HG03064 (cell line): Measurements from ENCODE around the gene XCR1.

Source experiments
- ATAC-seq: cut with Tn5 transposase; IDR thresholded peaks from one replicate; pipeline ENCODE4 v1.9.1; 2021; ENCODE audit warnings: low read depth; ENCODE audit not compliant: unreplicated experiment

The XCR1 gene

DNA sequence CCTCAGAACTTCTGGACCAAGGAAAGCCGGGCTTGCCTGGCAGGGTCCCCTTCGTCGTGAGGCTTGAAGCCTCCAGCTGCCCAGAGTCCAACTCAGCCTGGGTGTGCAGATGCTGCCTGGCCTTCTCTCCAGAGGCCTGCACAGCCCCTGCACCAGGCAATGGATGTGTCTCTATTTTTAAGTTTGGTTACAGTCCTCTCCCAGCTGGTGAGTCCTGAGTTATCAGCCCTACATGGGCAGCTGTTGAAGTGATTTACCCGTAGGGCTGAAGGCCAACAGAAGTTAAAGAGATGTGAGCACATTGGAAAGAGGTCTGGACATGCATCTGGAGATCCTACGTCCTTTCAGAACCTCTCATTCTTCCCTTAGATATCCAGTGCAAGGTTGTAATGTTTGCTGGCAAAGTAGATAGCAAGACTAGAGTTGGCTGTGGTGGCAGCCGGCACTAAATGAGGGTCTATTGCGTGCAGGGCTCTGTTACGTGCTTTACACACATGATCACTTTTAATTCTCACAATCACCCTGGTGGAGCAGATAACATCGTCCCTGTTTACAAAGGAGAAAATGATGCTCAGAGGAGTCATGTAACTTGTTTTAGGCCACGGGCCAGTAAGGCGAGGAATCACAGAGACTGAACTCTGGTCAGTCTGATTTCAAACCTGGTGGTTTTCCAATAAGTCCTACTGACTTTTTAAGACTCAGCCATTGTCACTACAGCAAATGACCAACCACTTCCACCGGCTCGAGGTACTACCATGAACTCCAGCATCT is 41.6 kb downstream of the XCR1 start:
- ATAC-seq, result no peak

GRCh38 chr3:45984331-45985312 is 42.7 kb downstream of the XCR1 start:
- ATAC-seq, result no peak

- ATAC-seq, result no peak
Measured at GRCh38 chr3:45983770-45984169, 43.5 kb downstream of the XCR1 start.

GRCh38 chr3:45981346-45982074 is 45.8 kb downstream of the XCR1 start:
- ATAC-seq, result no peak

DNA sequence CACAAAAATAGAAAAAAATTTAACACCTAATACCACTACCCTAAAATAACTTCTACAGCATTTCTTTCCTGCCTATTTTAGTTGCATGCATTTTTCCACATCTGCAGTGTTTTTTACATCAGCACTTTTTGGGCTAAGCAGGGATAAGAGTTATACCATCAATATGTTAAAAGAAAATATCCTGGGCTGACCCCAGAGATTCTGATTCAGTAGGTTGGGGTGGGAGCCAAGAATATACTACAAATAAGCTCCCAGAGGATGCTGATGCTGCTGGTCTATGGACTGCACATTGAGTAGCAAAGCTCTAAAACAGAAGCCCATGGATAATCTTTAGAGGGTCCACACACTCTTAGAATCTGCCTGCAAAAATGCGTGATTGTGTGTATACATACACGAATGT is 46.5 kb downstream of the XCR1 start:
- ATAC-seq, result no peak

DNA sequence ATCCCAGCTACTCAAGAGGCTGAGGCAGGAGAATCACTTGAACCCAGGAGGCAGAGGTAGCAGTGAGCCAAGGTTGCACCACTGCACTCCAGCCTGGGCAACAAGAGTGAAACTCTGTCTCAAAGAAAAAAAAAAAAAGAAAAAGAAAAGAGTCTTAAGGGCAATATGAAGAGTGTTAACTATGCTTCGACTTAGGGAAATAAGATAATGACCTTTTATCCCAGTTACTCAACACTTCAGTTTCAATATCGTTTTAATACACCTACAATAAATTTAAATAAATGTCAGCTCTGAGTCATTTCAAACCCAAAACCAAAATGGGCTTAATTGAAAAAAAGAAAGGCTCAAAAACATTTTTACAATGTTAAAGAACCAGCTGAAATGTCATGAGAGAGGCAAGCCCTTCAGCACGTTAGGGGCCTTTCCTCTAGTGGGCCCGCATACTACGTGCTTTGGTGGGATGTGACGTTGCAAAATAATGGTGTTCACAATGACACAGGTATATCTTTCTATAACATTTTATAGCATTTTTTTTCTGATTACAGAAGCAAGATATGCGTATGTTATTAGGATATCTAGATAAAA is 47.0 kb downstream of the XCR1 start:
- no peak for ATAC-seq

- ATAC-seq, result no peak
Measured at GRCh38 chr3:45979378-45979777, 47.9 kb downstream of the XCR1 start.

- no peak for ATAC-seq
Measured at GRCh38 chr3:45978006-45978761, 49.1 kb downstream of the XCR1 start.

- no peak for ATAC-seq
Measured at GRCh38 chr3:45976191-45977091, 50.8 kb downstream of the XCR1 start.

- ATAC-seq, result no peak
Measured at GRCh38 chr3:45975686-45976085, 51.6 kb downstream of the XCR1 start.

DNA sequence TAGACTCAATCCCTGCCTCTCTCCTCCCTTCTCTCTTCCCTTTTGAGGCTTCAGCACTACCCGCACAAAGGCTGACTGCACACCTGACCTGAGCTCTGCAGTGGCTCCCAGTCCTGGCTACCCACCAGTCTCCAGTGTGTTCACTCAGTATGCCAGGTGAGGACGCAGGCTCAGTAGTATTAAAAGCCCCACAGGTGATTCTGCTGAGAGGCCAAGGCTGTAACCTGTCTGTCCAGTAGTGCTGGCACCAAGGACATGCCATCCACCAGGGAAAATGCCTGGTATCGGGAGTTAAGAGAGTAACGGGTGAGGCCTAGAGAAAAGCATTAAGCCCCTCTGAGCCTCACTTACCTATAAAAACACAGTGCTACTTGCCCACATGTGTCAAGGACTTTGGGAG is 52.6 kb downstream of the XCR1 start:
- ATAC-seq, result no peak

DNA sequence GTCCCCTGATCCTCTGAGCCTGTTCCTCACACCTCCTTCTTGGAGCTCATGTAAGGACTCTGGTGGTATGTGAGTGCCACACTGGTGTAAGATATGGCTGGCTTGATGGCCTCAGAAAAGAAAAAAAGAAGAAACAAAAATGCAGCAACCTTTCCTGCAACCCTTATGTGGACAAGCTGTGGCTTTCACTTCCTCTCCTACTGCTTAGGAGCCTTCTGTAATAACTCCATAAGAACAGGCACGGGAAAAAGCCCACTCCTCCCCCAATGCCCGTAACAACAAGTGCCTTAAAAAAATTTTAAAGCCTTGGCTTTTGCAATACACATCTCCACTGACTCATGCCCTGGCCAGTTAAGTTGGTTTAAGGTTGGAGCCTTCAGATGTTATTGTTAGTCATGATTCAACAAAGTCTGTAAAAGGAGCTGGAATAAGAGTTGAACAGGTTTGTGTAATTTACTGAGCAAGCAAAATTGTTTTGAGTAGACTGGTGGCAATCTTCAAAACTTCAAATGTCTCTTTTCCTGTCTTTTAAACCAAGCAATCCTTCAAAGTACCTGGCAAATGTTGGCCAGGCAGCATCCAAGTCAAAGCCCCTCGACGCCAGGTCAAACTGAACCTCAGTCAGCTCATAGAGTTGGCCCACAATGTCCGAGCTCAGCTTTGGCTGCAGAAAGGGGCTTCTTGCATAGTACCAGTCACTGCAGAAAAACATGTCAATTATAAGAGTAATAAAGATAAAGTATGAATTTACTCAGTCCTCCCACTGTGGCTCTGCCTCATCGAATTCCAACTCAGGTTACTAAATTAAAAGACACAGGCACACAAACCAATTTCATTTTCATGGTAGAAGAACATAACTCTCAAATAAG is 54.5 kb downstream of the XCR1 start:
- no peak for ATAC-seq

DNA sequence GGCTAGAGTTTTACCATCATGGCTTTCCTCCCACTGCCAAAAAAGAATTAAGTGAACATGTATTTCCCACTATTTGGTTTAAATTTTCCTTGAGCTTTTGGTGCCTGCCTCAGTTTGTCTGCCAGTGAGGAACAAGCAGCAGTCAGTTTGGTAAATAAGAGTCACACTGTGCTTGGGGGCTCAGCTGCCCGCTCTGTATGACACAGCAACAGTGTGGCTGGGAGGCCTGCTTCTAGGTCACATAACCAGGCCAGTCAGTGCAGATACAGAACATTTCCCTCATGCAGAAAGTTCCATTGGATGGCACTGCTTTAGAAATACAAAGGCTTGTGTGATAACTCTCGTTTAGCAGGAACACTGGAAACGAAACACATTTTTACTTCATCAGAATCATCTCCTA is 57.3 kb downstream of the XCR1 start:
- no peak for ATAC-seq

DNA sequence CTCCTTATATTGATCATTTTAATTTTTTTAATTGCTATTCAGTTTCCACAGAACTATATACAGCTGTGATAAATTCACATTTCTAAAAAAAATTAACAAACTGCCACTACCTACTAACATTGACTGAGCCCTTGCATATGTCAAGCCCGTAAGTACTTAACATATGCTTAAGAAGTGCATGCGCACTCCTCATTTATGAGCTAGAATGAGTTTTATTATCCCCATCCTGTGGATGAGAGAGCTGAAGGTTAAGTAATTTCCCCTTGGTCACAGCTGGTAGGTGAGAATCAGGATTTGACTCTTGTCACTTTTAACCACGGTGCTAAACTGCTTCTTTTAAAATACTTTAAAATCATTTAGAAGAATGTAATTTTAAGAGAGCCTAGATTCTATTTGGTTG is 58.2 kb downstream of the XCR1 start:
- ATAC-seq, result no peak

GRCh38 chr3:45968706-45969105 is 58.6 kb downstream of the XCR1 start:
- no peak for ATAC-seq

- no peak for ATAC-seq
Measured at GRCh38 chr3:45968149-45968548, 59.1 kb downstream of the XCR1 start.

DNA sequence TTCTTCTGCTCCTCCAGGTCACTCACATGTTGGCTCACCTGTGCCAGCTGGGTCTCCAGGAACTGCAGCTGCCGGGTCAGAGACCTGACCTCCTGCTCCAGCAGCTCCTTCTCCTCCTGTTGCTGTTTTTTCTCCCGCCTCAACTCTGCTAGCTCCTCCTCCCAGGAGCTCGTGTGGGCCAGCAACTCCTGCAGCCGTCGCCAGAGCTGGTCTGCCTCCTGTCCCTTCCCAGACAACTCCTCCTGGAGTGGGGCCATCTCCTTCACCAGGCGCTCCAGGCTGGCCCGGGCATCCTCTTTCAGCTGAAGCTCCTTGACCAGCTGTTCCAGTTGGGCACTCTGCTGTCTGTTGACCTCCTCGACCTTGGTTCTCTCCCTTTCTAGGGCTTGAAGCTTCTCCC is 59.6 kb downstream of the XCR1 start:
- ATAC-seq, result no peak
